Measurements from ENCODE around the gene NHEJ1.

DNA sequence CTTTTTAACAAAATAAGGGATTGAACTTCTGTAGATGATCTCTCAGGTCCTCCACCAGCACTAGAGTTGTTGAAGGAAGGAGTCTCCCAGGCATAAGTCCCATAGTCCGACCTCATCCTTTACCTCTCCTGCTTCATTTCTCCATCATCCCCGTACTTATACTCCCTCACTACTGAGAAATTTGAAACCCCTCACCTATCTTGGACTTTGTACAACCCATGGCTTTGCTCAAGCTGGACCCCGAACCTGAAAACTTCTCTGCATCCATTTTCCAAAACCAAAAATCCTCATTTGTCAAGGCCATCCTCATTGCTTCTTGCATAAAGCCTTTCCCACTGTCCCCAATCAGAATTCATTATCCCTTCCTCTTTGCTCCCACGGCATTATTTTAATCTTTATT, 482 bp upstream of the NHEJ1 start:
- no peak for TF ChIP-seq POLR2AphosphoS5 (IDR thresholded peaks at IDR 0.05; ENCODE audit: borderline replicate concordance, low read depth, low read length)
- TF ChIP-seq EZH2 (IDR thresholded peaks at IDR 0.05) = no peak

All from SK-N-MC (cell line).